HEK293T (cell line): Measurements from ENCODE around the gene CAP2.

Source experiments
- CTCF ChIA-PET: fragments of 350-600 bp; formaldehyde crosslinking; extraction: SDS; loops from one replicate; lab custom pipeline; 2021; ENCODE audit warnings: antibody characterized with exemption, inconsistent platforms; lab: Yijun Ruan, JAX
- POLR2A ChIA-PET: fragments of 350-600 bp; formaldehyde crosslinking; extraction: SDS; loops from one replicate; lab custom pipeline; 2020; ENCODE audit warnings: antibody characterized with exemption, inconsistent platforms; lab: Yijun Ruan, JAX
- DNase-seq: peaks from one replicate; pipeline ENCODE4 v3.0.0; 2012; ENCODE audit warnings: mixed read lengths; ENCODE audit errors: extremely low spot score
- ARNT ChIP-seq: fragments of 450-650 bp; IDR thresholded peaks from 2 replicates; pipeline ENCODE4 v1.6.1; 2017; ENCODE audit warnings: mild to moderate bottlenecking
- BHLHE40 ChIP-seq: fragments of 450-650 bp; IDR thresholded peaks from 2 replicates; pipeline ENCODE4 v1.6.1; 2016; ENCODE audit warnings: mild to moderate bottlenecking, moderate library complexity, borderline replicate concordance
- ELF4 ChIP-seq: fragments of 450-650 bp; IDR thresholded peaks from 2 replicates; pipeline ENCODE4 v1.6.1; 2017; ENCODE audit warnings: antibody characterized with exemption
- FOXA1 ChIP-seq: fragments of 450-650 bp; IDR thresholded peaks from 2 replicates; pipeline ENCODE4 v1.6.1; 2016; ENCODE audit warnings: mild to moderate bottlenecking
- FOXK2 ChIP-seq: fragments of 450-650 bp; IDR thresholded peaks from 2 replicates; pipeline ENCODE4 v1.6.1; 2016; ENCODE audit warnings: mild to moderate bottlenecking
- FOXM1 ChIP-seq: fragments of 450-650 bp; IDR thresholded peaks from 2 replicates; pipeline ENCODE4 v1.6.1; 2017; ENCODE audit warnings: mild to moderate bottlenecking, borderline replicate concordance
- HDGF ChIP-seq: fragments of 450-650 bp; IDR thresholded peaks from 2 replicates; pipeline ENCODE4 v1.6.1; 2017; ENCODE audit warnings: antibody characterized with exemption, borderline replicate concordance
- L3MBTL2 ChIP-seq: fragments of 450-650 bp; conservative IDR thresholded peaks from 2 replicates; pipeline ENCODE4 v1.6.1; 2016; ENCODE audit warnings: mild to moderate bottlenecking
- LEF1 ChIP-seq: fragments of 450-650 bp; IDR thresholded peaks from 2 replicates; pipeline ENCODE4 v1.6.1; 2017; ENCODE audit warnings: mild to moderate bottlenecking, borderline replicate concordance
- NFRKB ChIP-seq: fragments of 450-650 bp; IDR thresholded peaks from 2 replicates; pipeline ENCODE4 v1.6.1; 2016; ENCODE audit warnings: mild to moderate bottlenecking, moderate library complexity
- SP1 ChIP-seq: fragments of 450-650 bp; IDR thresholded peaks from 2 replicates; pipeline ENCODE4 v1.6.1; 2017
- SUZ12 ChIP-seq: fragments of 450-650 bp; IDR thresholded peaks from 2 replicates; pipeline ENCODE4 v1.6.1; 2016; ENCODE audit warnings: mild to moderate bottlenecking
- TARDBP ChIP-seq: fragments of 450-650 bp; IDR thresholded peaks from 2 replicates; pipeline ENCODE4 v1.6.1; 2016
- ZNF384 ChIP-seq: fragments of 450-650 bp; IDR thresholded peaks from 2 replicates; pipeline ENCODE4 v1.6.1; 2016
- TF ChIP-seq, protein P1 (sequence below): fragments of 450-650 bp; IDR thresholded peaks from 2 replicates; pipeline ENCODE4 v1.6.1; 2016

Gene CAP2

DNA sequence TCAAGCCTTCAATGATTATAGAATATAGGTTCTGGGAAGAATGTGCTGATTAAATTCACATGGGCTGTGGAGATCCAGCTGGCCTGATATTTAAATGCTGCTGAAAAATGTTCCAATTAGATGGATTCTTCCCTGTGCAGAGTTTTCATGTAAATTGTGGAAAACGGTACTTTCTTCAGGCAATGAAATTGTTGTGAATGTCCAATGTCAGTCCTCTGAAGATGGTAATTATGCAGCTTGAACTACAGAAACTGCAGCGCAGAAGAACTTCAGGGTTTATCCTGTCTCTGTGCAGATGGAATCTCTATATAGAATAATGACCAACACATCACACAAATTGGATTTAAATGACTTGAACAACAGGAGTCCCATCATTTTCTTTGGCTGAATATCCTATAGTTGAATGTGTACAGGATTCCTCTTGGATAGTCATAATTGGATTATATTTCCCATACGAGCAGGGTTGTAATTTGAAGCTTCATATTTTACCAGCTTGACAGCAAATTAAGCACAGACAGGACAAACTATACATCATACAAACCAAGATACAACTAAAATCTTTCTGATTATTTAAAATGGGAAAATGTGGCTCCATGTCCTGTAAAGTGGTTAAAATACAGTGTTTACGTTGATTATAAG is 82.3 kb downstream of the CAP2 start:
- CTCF ChIA-PET: no interaction called here
- POLR2A ChIA-PET: no interaction called here
- TF ChIP-seq FOXA1: no peak
- TF ChIP-seq, protein P1, sequence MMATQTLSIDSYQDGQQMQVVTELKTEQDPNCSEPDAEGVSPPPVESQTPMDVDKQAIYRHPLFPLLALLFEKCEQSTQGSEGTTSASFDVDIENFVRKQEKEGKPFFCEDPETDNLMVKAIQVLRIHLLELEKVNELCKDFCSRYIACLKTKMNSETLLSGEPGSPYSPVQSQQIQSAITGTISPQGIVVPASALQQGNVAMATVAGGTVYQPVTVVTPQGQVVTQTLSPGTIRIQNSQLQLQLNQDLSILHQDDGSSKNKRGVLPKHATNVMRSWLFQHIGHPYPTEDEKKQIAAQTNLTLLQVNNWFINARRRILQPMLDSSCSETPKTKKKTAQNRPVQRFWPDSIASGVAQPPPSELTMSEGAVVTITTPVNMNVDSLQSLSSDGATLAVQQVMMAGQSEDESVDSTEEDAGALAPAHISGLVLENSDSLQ: peak; percentile 71
- DNase-seq: no peak

DNA sequence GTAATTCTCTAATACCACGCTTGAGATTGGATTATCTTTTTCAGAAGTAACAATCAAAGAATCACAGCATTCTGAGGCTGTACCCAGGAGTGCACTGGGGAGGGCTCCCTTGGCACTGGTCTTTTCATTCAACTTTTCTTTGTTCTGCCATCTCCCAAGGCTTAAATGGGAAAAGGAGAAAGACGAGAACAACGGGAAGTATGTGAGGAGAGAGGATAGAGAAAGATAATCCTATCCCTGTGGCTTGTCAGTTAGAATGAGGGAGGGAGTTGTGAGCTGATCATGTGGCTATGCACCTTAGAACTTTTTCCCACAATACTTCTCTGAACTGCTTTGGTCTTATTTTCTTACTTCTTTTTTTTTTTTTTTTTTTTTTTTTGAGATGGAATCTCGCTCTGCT is 83.1 kb downstream of the CAP2 start:
- POLR2A ChIA-PET: no interaction called here
- no peak for TF ChIP-seq SUZ12
- peak; percentile 17; the same call in 1 of the 2 replicates for TF ChIP-seq ZNF384
- no peak for DNase-seq
- CTCF ChIA-PET: no interaction called here

DNA sequence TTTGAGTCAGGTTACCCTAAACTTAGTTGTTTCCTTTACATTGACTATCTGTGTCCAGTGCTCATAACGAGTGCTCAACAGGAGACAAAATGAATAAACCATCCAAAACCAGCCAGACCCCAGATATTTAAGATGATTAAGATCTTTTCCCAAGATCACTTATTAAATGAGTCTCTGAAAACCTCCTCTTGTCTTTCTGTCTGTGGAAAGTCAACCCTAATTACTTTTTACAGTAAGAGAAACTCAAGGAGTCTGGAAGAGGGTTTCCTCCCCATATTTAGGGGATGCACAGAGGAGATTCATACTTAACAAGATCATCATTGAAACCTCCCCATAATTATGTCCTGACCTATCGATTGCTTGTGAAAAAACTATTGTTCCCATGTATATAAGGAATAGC is 84.0 kb downstream of the CAP2 start:
- ChIA-PET CTCF (no interaction called here), POLR2A (no interaction called here)
- no peak for DNase-seq
- TF ChIP-seq ARNT (no peak), L3MBTL2 (no peak), NFRKB (no peak)

DNA sequence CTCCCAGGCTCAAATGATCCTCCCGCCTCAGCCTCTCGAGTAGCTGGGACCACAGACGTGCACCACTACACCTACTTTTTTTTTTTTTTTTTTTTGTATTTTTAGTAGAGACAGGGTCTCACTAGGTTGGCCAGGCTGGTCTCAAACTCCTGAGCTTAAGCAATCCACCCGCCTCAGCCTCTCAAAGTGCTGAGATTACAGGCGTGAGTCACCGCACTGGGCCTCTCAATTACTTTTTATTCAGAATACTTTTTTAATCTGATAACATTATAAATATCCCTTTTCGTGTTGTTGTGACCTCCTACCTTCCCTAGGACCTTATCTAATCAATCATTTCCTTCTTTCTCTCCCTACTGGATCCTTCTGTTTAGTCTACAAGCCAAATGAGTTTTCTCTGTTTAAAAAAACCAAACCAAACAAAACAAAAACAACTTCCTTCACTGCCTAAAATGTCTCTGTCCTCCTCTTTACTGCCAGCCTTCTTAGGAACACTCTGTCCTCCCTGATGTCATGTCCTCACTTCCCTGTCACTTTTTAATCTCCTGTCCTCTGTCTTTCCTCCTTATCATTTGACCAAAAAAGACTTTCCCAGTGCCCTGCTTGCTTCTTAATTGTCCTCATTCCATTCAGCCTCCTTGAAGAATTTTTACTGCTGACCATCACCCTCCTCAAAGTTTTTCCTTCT is 85.0 kb downstream of the CAP2 start:
- TF ChIP-seq L3MBTL2 (no peak), NFRKB (no peak), FOXK2 (no peak), SP1 (no peak), FOXA1 (no peak), BHLHE40 (no peak), LEF1 (no peak), ARNT (no peak), HDGF (no peak), ELF4 (no peak), FOXM1 (no peak), SUZ12 (no peak), ZNF384 (no peak; the same call in 1 of the 2 replicates)
- TF ChIP-seq, protein P1: no peak
- ChIA-PET POLR2A (no interaction called here), CTCF (no interaction called here)
- no peak for DNase-seq

DNA sequence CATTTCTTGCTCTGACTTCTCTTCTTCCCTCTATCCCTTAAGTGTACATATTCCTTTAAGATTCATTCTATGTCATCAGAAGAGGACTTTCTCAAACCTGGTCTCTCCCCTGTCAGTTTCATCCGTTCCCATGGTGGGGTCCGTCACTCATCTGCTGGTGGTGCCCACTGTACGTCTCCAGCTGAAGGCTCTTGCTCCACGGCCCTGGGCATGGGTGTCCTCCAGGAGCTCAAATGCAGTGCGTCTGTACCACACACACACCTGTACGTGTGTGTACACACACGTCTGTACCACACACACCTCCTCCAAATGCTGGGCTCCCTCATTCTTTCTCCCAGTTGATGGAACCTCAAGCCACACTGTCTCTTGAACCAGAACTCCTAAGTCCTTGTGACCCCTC is 85.6 kb downstream of the CAP2 start:
- CTCF ChIA-PET: no interaction called here
- TF ChIP-seq, protein P1: no peak
- TF ChIP-seq ZNF384 (no peak), L3MBTL2 (no peak), ARNT (no peak)
- POLR2A ChIA-PET: interaction anchor here (0.6 kb wide), 1 partner anchor 20 kb away, joined by 4 read pairs; no protein-coding TSS in a partner anchor
- no peak for DNase-seq

DNA sequence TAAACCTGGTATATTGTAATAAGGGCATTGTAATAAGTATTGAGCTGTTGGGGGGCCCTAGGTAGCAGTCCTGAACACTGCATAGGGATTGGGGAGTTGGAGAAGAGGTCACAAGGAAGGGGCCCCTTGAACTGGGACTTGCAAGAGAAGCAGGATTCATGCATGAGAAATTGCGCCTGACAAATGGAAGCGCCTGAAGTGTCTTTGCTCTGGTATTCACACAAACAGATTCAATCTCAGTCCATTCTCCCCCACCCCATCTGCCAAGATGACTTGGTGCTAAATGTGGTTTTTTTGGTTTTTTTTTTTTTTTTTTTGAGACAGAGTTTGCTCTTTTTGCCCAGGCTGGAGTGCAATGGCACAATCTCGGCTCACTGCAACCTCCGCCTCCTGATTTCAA is 87.1 kb downstream of the CAP2 start:
- TF ChIP-seq HDGF: no peak
- TF ChIP-seq L3MBTL2: no peak
- TF ChIP-seq FOXK2: no peak
- TF ChIP-seq FOXA1: no peak
- TF ChIP-seq TARDBP: no peak
- no peak for TF ChIP-seq ARNT
- no peak for TF ChIP-seq LEF1
- no peak for TF ChIP-seq SUZ12
- ChIA-PET CTCF (no interaction called here), POLR2A (no interaction called here)
- no peak for DNase-seq

DNA sequence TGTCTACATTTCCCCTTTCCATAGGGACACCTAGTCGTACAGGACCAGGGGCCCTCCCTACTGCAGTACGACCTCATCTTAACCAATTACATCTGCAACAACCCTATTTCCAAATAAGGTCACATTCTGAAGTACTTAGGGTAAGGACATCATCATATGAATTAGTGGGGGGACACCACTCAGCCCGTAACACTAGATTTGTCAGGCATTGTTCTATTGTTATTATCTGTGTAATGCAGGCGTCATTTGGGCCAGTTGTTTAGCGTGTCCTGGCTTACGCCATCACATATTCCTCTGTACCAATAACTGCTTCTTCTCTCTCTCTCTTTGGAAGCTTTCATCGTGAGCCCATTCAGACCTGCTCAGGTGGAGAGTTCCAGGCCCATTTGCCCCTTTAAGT is 89.3 kb downstream of the CAP2 start:
- ChIA-PET POLR2A (no interaction called here), CTCF (no interaction called here)
- DNase-seq: no peak
- TF ChIP-seq TARDBP (no peak), SUZ12 (no peak), L3MBTL2 (no peak), NFRKB (no peak), ELF4 (no peak), ARNT (no peak)
